Measurements from ENCODE around the gene RGS19.

Gene RGS19

GRCh38 chr20:64047046-64047389 lies 32.3 kb downstream of the RGS19 start:
- no peak for DNase-seq

- no peak for DNase-seq
Observed at GRCh38 chr20:64045346-64046011, 33.8 kb downstream of the RGS19 start.

- DNase-seq, result no peak
Observed at GRCh38 chr20:64044484-64045247, 34.7 kb downstream of the RGS19 start.

GRCh38 chr20:64043768-64044167 lies 35.5 kb downstream of the RGS19 start:
- DNase-seq, result no peak

GRCh38 chr20:64042054-64042781 lies 37.1 kb downstream of the RGS19 start:
- DNase-seq, result no peak

GRCh38 chr20:64041781-64042053 lies 37.6 kb downstream of the RGS19 start:
- DNase-seq, result no peak

GRCh38 chr20:64041040-64041780 lies 38.1 kb downstream of the RGS19 start:
- DNase-seq, result no peak

- DNase-seq, result no peak
Observed at GRCh38 chr20:64040231-64041039, 38.9 kb downstream of the RGS19 start.

GRCh38 chr20:64039293-64040160 lies 39.8 kb downstream of the RGS19 start:
- DNase-seq, result no peak

GRCh38 chr20:64038565-64039292 lies 40.6 kb downstream of the RGS19 start:
- no peak for DNase-seq

- no peak for DNase-seq
Observed at GRCh38 chr20:64038224-64038564, 41.1 kb downstream of the RGS19 start.

- no peak for DNase-seq
Observed at GRCh38 chr20:64037498-64038213, 41.7 kb downstream of the RGS19 start.

GRCh38 chr20:64037199-64037497 lies 42.2 kb downstream of the RGS19 start:
- DNase-seq, result no peak

GRCh38 chr20:64036346-64037198 lies 42.7 kb downstream of the RGS19 start:
- DNase-seq, result no peak

- no peak for DNase-seq
Observed at GRCh38 chr20:64035933-64036345, 43.4 kb downstream of the RGS19 start, which contains the start of gene C20orf204. Gene C20orf204, plus strand, starts transcription at chr20:64036182. Its CDS starts 142 bp downstream, at chr20:64036324.

GRCh38 chr20:64035066-64035932 lies 44.0 kb downstream of the RGS19 start:
- DNase-seq, result no peak

- DNase-seq, result no peak
Observed at GRCh38 chr20:64033981-64034493, 45.3 kb downstream of the RGS19 start.

Data from NK-92 treated with Interleukin-12 subunit alpha and Interleukin-12 subunit beta, amount 100 ng/mL, for 24 hours (cell line).